Measurements from ENCODE around the gene GRM6. TPM values are rescaled to one million over a fixed set of nuclear protein-coding genes. Genes with fewer than 3 reads are reported as not detected.

The GRM6 gene
- polyA plus RNA-seq, 1 donor (not counting 4 experiments of a cell fraction or from before 2014, with no cell fraction given) = not detected

- H2AFZ ChIP-seq (ENCODE audit: control insufficient read depth, low read length) = no peak overlapping the region
- TF ChIP-seq CTCF (optimal IDR thresholded peaks at IDR 0.05 in 1 of 3, IDR thresholded peaks at IDR 0.05 in 1 of 3, conservative IDR thresholded peaks at IDR 0.05 in 1 of 3; ENCODE audit: extremely low read depth in 1 of 3, insufficient read depth in 2 of 3, low read length in 3 of 3) (no peak), EZH2 (IDR thresholded peaks at IDR 0.05; ENCODE audit: low read length) (no peak)
- H3K27ac ChIP-seq (ENCODE audit: control insufficient read depth, insufficient read depth, low read length) = no peak overlapping the region
- H3K79me2 ChIP-seq (ENCODE audit: control insufficient read depth, insufficient read depth, low read length) = no peaks in the 10 kb centered on the region
- H3K9ac ChIP-seq (ENCODE audit: control insufficient read depth, extremely low read depth, insufficient read depth, low read length) = no peak overlapping the region
- DNase-seq (ENCODE audit: low read depth, low spot score) = no peak
- no peaks in the 10 kb centered on the region for H3K4me1 ChIP-seq (ENCODE audit: control insufficient read depth, extremely low read depth, insufficient read depth, low read length)
- no peaks in the 10 kb centered on the region for H3K36me3 ChIP-seq (ENCODE audit: control insufficient read depth in 2 of 2, extremely low read depth in 1 of 2, insufficient read depth in 2 of 2, low read length in 2 of 2)
- H3K9me3 ChIP-seq (ENCODE audit: control insufficient read depth, low read depth, low read length) = peaks cover 7% of the 10 kb centered on the region
- FAIRE-seq = no peak
- no peaks in the 10 kb centered on the region for H3K9me1 ChIP-seq (ENCODE audit: control insufficient read depth, extremely low read depth, insufficient read depth, low read length)
- dilution Hi-C loops (cut with MboI; ENCODE audit: extremely low pct_ligation_motif_present, low sequenced_read_pairs) = no loop called here
- peaks cover 14% of the 10 kb centered on the region for H3K27me3 ChIP-seq (ENCODE audit: control insufficient read depth, extremely low read depth, insufficient read depth, low read length)
- H3K4me2 ChIP-seq (ENCODE audit: control insufficient read depth, extremely low read depth, insufficient read depth, low read depth, low read length) = no peak overlapping the region
- H3K4me3 ChIP-seq (ENCODE audit: control insufficient read depth in 2 of 3, extremely low read depth in 1 of 3, insufficient read depth in 2 of 3, low read depth in 1 of 3, low read length in 3 of 3) = no peak overlapping the region
- no peaks in the 10 kb centered on the region for H4K20me1 ChIP-seq (ENCODE audit: control insufficient read depth, extremely low read depth, insufficient read depth, low read length)
Measured at GRCh38 chr5:178992291-178992895, 2.7 kb downstream of the GRM6 start.

- no peaks in the 10 kb centered on the region for H3K79me2 ChIP-seq (ENCODE audit: control insufficient read depth, insufficient read depth, low read length)
- H3K27me3 ChIP-seq (ENCODE audit: control insufficient read depth, extremely low read depth, insufficient read depth, low read length) = peaks cover 14% of the 10 kb centered on the region
- no peak overlapping the region for H3K4me3 ChIP-seq (ENCODE audit: control insufficient read depth in 2 of 3, extremely low read depth in 1 of 3, insufficient read depth in 2 of 3, low read depth in 1 of 3, low read length in 3 of 3)
- no peaks in the 10 kb centered on the region for H3K9me1 ChIP-seq (ENCODE audit: control insufficient read depth, extremely low read depth, insufficient read depth, low read length)
- H3K9me3 ChIP-seq (ENCODE audit: control insufficient read depth, low read depth, low read length) = peaks cover 11% of the 10 kb centered on the region
- FAIRE-seq (no peak), DNase-seq (ENCODE audit: low read depth, low spot score) (no peak)
- no peak for TF ChIP-seq CTCF (optimal IDR thresholded peaks at IDR 0.05 in 1 of 3, IDR thresholded peaks at IDR 0.05 in 1 of 3, conservative IDR thresholded peaks at IDR 0.05 in 1 of 3; ENCODE audit: extremely low read depth in 1 of 3, insufficient read depth in 2 of 3, low read length in 3 of 3)
- TF ChIP-seq EZH2 (IDR thresholded peaks at IDR 0.05; ENCODE audit: low read length) = no peak
- H3K4me2 ChIP-seq (ENCODE audit: control insufficient read depth, extremely low read depth, insufficient read depth, low read depth, low read length) = no peak overlapping the region
- no peak overlapping the region for H2AFZ ChIP-seq (ENCODE audit: control insufficient read depth, low read length)
- no peak overlapping the region for H3K9ac ChIP-seq (ENCODE audit: control insufficient read depth, extremely low read depth, insufficient read depth, low read length)
- dilution Hi-C loops (cut with MboI; ENCODE audit: extremely low pct_ligation_motif_present, low sequenced_read_pairs) = no loop called here
- H3K4me1 ChIP-seq (ENCODE audit: control insufficient read depth, extremely low read depth, insufficient read depth, low read length) = no peaks in the 10 kb centered on the region
- H3K36me3 ChIP-seq (ENCODE audit: control insufficient read depth in 2 of 2, extremely low read depth in 1 of 2, insufficient read depth in 2 of 2, low read length in 2 of 2) = no peaks in the 10 kb centered on the region
- no peaks in the 10 kb centered on the region for H4K20me1 ChIP-seq (ENCODE audit: control insufficient read depth, extremely low read depth, insufficient read depth, low read length)
- H3K27ac ChIP-seq (ENCODE audit: control insufficient read depth, insufficient read depth, low read length) = no peak overlapping the region
Measured at GRCh38 chr5:178991190-178992145, 3.7 kb downstream of the GRM6 start.
